NK-92 (cell line): ENCODE data around the gene PDCL3.

ENCODE experiments used
- DNase-seq: peaks from one replicate; lab custom pipeline; 2025; ENCODE audit not compliant: unreplicated experiment; lab: John Stamatoyannopoulos, UW

PDCL3 gene

GRCh38 chr2:100560216-100560830 is 2.5 kb upstream of the PDCL3 start:
- DNase-seq, result no peak

DNA sequence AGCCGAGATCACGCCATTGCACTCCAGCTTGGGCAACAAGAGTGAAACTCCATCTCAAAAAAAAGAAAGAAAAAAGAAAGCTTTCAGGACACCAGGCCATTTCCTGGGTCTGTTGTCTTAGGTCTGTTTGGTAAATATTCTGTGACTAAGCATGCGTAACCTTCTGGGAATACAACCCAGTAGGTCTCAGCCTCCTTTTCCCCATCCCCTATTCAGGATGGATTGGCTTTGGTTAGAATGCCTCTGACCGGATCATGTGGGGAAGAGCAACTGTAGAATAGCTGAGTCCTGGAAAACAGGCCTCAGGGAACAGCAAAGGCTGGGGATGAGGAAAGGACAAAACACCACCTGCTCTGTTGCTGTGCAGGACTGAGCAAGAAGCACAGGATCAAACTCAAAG is 1.6 kb upstream of the PDCL3 start:
- DNase-seq, result no peak

DNA sequence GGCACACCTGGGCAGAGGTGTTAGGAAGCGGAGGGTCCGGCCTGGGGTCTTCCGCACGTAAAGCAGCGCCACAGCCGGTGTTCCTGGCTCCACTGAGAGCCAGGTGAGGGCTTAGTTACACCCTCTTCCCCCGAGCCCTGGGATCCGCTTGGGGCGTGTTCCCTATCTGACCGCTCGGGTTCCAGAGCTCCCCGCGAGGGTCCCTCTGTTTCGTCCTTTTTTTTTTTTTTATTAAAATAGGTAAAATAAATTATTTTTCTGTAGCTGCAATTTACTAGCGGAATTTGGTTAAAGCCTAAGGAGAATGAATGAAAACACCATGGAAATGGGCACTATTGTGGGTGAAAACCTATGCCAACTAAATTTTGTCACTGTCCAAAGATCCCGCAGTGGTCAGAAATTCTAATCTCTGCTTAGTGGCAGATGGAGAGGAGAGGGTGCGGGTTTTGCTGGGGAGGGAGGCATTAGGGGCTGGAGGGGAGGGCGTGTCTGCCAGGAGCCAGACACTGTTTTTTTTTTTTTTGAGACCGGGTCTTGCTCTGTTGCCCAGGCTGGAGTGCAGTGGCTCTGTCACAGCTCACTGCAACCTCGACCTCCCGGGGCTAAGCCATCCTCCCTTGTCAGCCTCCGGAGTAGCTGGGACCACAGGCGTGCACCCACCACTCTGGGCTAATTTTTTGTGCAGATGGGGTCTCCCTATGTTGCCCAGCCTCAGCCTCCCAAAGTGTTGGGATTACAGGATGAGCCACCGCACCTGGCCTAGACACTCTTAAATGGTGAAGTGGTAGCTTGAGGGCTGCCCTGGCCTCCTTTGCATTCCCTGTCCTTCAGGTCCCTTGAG is 834 bp downstream of the PDCL3 start:
- no peak for DNase-seq

DNA sequence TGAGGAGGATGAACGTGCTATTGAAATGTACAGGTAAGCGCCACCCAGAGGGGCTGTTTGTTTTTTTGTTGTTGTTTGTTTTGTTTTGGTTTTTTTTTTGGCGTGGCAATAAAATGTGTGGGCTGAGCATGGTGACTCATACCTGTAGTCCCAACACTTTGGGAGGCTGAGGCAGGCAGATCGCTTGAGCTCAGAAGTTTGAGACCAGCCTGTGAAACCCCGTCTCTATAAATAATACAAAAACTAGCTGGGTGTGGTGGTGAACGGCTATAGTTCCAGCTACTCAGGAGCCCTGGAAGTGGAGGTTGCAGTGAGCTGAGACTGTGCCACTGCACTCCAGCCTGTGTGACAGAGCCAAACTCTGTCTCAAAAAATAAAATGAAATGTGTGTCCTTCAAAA is 6.2 kb downstream of the PDCL3 start:
- DNase-seq, result no peak

DNA sequence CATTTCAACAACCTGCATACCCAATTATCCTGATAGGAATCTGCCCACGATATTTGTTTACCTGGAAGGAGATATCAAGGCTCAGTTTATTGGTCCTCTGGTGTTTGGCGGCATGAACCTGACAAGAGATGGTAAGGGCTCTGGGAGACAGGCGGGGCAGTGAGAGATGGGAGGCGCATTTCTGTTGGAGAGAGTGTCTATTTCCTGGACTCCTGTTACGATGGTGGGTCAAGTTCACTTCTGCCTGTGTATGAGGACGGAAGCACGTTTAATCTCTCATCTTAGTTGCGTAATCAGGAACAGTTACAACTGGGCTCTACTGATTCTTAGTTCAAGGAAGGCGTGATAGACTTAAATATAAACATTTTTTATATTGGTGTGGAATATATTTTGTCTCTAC is 8.9 kb downstream of the PDCL3 start:
- DNase-seq, result no peak

- DNase-seq, result no peak
Measured at GRCh38 chr2:100577777-100578176, 15.0 kb downstream of the PDCL3 start.

DNA sequence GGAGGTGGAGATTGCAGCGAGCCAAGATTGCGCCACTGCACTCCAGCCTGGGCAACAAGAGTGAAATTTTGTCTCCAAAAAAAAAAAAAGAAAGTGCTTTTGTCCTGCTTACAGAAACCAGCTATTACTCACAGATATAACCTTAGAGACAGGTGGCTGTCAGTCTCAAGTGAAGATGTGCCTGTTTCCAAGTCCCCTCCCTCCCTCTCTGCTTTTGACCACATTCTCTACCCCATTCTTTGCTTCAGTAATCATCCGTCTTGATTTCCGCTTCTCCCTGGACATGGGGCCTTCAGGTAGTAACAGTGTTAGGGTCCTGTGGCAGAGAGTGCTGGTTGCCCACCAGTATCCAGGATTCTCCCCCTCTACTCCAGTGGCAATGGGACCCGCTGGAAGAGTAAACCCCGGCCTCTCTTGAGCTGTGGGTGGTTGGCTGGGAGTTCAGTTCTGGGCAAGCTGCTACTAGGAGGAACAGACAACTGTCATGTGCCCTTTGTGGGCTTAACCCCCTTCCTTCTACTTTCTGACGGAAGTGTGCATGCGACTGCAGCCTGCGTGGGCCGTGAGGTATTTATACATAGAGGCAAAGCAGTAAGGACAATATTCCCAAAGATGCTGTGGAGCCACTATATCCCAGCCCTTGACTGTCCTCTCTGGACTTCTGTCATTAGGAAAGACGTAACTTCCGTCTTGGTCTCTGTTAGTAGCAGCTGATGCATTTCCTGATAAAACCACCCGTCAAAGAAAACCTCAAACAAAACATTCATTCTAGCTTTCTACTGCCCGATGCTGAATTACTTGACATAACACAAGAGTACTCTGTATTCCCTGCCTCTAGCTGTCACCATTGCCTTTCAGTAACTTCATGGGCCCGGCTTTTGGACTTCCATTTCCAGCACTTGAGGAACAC is 17.8 kb downstream of the PDCL3 start:
- DNase-seq, result no peak

DNA sequence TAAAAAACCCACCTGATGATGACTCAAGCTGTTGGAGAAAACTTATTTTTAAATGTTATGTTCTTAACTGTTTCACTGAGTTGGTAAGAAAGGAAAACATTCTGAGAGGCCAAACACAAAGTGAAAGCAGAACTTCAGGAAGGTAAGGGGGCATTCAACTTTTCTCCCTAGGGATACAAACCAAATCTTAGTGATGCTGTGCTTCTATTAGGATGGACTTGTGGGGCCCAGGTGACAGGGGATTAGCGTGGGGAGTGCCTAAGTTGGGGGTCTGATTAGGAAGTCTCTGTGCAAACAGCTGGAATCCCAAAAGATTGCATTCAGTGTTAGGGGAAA is 18.5 kb downstream of the PDCL3 start:
- no peak for DNase-seq

- no peak for DNase-seq
Measured at GRCh38 chr2:100584816-100585215, 22.0 kb downstream of the PDCL3 start.

- no peak for DNase-seq
Measured at GRCh38 chr2:100588071-100588786, 25.4 kb downstream of the PDCL3 start.

GRCh38 chr2:100589527-100589926 is 26.7 kb downstream of the PDCL3 start:
- no peak for DNase-seq

DNA sequence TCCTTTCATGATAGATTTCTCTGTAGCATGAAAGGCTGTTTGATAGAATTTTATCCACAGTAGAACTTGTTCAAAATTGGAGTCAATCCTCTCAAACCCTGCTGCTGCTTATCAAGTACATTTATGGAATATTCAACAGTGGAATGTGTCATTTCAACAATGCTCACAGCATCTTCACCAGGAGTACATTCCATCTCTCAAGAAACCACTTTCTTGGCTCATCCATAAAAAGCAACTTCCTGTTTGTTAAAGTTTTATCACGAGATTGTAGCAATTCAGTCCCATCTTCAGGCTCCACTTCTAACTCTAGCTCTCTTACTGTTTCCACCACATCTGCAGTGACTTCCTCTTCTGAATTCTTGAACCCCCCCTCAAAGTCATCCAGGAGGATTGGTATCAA is 29.4 kb downstream of the PDCL3 start:
- DNase-seq, result no peak

GRCh38 chr2:100596465-100596864 is 33.7 kb downstream of the PDCL3 start:
- no peak for DNase-seq

- no peak for DNase-seq
Measured at GRCh38 chr2:100599566-100599965, 36.8 kb downstream of the PDCL3 start.

DNA sequence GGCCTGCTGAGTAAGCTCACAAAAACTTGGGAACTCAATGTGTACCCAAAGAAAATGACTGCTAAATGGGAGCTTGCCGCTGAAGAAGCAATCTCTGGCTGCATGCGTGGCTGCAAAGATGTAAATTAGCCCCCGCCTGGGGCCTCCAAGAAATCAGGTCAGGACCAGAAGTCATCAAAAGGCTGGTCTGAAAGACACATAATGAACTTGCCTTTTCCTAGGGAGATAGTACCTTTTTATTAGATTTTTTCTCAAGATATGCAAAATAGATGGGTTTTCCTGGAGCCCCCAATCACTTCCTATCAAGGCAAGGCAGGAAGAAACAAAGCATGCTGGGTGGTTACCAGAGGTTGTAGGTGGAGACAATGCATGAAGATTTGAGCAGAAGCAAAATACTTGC is 38.9 kb downstream of the PDCL3 start:
- no peak for DNase-seq

DNA sequence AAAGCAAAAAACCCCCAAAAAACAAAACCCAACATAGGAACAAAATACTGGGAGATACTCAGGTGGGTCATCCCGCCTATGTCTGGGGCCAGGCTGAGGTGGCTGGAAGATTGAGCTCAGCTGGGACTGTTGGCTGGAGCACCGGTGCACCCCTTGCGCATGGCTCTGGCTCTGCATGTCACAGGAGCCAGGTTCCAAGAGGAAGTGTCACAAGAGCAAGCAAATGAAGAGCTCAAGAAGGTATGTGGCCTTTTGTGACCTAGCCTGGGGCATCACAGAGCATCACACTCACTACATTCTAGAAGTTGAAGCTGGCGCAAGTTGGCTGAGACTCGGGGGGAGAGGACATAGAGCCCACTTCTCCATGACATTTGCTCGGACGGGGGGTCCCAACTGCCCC is 40.6 kb downstream of the PDCL3 start:
- DNase-seq, result no peak

GRCh38 chr2:100603948-100604633 is 41.3 kb downstream of the PDCL3 start:
- DNase-seq, result no peak

DNA sequence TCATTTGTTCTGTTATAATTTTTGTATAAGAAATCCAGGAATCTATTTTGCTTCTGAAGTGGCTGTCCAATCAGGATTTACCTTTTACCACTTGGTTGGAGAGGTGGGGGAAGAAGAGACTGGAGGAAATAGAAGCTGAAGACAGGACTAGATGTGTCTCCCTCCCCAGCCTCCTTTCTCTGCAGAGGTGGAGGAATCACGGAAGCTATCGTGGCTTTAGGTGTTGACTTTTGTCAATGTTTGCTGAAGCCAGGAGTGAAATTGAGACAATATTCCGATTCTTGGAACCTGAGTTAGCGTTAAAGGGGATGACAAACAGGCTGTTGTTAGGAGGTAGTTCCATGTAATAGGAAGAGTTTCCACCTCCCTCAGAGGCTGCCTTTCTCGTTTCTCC is 43.5 kb downstream of the PDCL3 start:
- DNase-seq, result no peak

DNA sequence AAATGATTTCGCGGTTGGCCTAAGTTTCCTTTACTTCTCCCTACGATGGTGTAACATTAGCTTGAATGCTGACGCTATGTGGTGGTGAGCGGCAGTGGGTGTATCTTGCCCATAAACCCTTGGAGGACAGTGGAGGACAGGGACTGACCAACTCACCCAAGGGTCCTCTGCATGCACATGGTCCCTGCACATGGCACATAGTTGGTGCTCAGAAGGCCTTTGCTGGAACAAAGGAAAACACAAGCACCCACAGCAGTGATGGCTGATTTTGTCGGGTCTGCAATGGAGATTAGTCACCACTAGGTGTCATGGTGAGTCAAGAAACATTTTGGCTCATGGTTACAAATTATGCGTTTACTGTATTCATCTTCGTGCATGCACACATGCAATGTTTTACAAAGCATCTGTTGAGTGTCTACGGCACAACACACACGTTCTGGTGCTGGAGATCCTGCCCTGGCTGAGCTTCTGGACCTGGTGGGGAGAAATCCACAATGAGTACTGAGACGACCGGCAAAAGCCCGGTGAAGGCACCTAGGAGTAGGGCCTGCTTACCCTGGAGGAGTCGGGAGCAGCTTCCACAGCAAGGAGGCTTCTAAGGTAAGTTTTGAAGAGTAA is 44.0 kb downstream of the PDCL3 start:
- no peak for DNase-seq

- DNase-seq, result no peak
Measured at GRCh38 chr2:100610381-100610831, 47.6 kb downstream of the PDCL3 start.
